ENCODE data around the gene SRPX2.

DNA sequence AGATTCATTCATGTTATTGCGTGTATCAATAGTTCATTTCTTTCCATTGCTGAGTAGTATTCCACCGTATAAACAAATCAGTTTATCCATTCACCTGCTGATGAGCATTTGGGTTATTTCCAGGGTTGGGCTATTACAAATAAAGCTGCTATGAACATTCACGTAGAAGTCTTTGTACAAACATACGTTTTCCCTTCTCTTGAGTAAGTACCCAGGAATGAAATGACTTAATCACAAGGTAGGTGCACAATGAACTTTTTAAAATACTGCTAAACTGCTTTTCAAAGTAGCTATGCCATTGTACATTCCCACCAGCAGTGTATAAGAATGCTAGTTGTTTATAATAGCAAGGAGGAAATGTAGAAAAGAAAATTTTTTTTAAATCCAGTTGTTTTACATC, 52.0 kb downstream of the SRPX2 start:
- TF ChIP-seq EZH2phosphoT487 (conservative IDR thresholded peaks at IDR 0.05; ENCODE audit: low read length) (no peak), CTCF (IDR thresholded peaks at IDR 0.05; ENCODE audit: insufficient read depth, low read length, poor library complexity, severe bottlenecking) (no peak)
